HG03139 (cell line): ENCODE results near the gene MYRFL.
"Not testable (repeated sequence)": the region's sequence is repeated elsewhere in the genome, so short reads cannot be mapped to it uniquely, and the experiment has no call there.

ENCODE experiments used
- ATAC-seq: cut with Tn5 transposase; IDR thresholded peaks from one replicate; pipeline ENCODE4 v1.9.1; 2021; ENCODE audit not compliant: unreplicated experiment

MYRFL gene

DNA sequence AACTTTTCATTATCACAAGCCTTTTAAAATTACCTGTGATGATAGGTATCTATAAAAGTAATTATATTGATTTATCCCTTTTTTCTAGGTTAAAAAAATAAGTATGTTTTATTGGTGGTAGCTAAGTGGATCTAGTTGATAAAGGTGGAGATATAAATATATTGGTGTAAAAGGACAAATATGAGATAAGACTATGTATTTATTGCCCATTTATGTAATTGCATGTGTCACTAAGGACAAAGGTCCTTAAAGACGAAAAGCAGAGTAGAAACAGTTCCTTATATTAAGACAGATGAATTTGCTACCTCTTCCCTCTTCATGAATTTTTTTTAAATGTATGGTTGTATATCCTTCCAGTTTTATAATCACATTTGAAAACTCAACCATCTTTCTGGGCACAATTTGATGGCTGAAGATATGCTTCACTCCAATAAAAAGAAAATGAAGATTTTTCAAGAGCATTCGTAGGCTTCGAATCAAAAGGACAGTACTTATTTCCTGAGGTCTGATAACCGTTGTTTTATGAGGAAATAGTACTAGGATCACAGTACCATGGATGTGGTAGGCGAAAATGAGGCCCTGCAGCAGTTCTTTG, at the start of gene MYRFL:
Gene MYRFL (plus strand): TSS at position 262 of the 595 bp plus-strand sequence. CDS start 291 bp downstream, at position 553.
- no peak for ATAC-seq

DNA sequence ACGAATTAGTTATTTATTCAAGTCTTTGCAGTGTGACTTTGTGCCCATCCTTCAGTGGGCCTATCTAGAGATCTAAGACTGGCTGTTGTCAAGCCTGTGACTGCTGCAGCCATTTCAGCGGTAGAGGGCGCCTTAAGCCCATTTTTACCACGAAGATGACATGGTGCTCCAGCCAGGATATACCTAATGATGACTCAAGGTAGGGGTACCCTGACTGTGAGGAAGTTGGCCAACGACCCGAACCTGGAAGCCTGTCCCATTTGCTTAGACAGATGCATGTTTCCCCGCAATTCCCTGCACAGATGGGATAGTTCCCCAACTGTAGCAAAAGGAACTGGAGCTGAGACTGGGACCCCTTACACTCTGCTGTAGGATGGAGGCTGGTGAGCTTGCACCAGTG, 45.1 kb upstream of the MYRFL start:
- no peak for ATAC-seq

DNA sequence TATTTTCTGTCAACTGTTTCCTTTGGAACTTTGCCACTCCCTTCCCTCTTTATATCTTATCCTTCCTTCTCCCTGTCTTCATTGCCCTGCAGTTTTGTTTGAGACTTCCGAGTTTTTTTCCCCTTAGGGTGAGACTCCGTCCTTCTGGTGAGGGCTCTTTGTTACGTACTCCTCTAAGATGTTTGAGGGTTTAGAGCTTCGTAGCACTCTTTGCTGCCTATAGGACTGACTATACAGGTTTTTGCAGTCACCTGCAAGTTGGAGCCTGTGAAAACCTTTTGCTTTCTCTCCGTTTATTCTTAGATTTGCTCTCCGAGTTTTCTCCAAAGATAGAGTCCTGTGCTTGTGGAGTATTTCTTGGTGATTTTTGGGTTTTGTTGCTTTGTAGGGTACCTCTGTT, 41.7 kb upstream of the MYRFL start:
- ATAC-seq: no peak

DNA sequence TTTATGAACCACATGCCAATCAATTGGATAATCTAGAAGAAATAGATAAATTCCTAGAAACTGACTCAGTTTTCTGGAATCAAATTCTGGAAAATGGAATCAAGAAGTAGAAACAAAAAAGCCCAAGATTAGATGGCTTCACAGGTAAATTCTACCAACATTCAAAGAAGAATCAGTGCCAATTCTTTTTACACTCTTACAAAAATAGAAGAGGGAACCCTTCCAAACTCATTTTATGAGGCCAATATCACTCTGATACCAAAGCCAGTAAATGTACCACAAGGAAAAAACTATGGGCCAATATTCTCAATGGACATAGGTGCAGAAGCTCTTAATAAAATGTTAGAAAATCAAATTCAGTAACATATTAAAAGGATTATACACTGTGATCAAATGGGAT, 35.7 kb upstream of the MYRFL start:
- no peak for ATAC-seq

DNA sequence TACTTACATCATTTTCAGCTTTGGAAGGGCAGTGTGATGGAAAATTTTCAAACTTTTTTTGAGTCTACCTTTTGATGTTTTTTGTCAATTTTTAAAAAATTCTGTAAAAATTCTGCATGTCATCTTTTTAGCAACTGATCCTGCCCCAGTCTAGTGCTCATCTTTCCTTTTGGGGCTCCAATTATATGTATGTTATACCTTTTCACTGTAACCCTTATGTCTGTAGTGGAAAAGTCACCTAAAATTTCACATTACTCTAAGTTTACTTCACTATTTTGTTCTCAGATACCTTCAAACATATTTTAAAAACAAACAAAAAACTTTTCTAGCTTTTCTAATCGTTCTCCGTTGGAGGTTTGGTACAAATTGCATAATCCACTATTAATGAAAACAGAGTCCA, 32.5 kb upstream of the MYRFL start:
- no peak for ATAC-seq

DNA sequence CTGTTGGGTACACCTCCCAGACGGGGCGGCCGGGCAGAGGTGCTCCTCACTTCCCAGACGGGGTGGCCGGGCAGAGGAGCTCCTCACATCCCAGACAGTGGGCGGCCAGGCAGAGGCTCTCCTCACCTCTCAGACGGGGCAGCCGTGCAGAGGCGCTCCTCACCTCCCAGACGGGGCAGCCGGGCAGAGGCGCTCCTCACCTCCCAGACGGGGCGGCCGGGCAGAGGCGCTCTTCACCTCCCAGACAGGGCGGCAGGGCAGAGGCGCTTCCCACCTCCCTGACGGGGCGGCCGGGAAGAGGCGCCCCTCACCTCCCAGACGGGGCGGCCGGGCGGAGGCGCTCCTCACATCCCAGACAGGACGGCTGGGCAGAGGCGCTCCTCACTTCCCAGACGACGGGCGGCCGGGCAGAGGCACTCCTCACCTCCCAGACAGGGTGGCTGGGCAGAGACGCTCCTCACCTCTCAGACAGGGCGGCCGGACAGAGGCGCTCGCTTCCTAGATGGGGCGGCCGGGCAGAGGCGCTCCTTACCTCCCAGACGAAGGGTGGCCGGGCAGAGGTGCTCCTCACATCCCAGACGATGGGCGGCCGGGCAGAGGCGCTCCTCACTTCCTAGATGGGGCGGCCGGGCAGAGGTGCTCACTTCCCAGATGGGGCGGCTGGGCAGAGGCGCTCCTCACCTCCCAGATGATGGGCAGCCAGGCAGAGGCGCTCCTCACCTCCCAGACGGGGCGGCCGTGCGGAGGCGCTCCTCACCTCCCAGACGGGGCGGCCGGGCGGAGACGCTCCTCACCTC, 17.7 kb upstream of the MYRFL start:
- ATAC-seq: not testable (repeated sequence)

DNA sequence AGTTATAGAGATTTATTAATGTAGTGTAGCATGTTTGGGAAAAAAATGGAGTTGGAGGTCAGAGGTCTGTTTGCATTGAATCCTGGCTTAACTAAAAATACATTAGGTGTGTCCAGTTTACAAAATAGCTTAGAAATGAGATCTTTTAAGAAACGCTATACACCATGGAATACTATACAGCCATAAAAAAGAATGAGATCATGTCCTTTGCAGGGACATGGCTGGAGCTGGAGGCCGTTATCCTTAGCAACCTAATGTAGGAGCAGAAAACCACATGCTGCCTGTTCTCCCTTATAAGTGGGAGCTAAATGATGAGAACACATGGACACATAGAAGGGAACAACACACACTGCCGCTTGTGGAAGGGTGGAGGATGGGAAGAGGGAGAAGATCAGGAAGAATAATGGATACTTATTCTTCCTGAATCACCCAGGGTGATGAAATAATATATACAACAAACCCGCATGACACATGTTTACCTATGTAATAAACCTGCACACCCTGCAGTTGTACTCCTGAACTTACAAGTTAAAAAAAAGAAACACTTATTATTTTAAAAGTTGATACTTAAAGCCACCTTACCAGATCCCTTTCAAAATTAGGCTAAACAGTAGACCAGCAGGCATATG, 14.0 kb upstream of the MYRFL start:
- no peak for ATAC-seq

DNA sequence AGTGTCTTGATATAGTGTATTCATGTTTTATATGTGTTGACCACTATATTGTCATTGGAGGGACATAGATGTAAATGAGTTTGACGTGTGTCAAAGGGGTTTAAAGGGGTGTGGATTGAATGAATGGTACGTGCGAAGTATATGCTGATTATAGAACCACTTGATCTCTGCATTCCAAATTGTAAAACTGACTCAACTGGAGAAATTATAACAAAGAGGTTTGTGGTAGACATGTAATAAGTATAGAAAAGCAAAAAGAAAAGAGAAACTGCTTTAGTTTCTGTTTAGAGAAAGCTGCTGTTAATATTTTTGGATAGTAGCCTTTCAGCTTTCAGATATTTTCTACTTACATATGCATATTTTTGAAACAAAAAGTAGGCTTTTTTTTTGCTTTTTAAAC, 8.9 kb upstream of the MYRFL start:
- no peak for ATAC-seq

DNA sequence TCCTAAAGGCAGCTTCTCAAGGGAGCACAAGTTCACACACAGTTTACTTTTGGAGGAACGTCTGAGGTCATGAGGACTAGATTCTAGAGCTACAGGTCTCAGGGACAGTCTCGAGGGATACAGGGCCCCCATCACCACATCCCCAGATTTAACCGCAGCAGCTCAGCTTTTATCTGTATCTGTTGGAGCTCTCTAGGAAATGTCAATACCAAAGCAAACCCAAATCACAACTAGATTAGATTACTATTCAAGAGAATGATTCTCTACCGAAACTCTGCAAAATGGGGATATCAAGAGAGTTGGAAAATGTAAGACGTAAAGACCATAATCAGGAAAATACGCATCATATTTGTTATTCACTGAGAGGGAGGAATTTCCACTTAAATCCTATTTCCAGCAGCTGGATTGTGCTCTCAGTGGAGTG, 4.0 kb upstream of the MYRFL start:
- ATAC-seq: no peak

DNA sequence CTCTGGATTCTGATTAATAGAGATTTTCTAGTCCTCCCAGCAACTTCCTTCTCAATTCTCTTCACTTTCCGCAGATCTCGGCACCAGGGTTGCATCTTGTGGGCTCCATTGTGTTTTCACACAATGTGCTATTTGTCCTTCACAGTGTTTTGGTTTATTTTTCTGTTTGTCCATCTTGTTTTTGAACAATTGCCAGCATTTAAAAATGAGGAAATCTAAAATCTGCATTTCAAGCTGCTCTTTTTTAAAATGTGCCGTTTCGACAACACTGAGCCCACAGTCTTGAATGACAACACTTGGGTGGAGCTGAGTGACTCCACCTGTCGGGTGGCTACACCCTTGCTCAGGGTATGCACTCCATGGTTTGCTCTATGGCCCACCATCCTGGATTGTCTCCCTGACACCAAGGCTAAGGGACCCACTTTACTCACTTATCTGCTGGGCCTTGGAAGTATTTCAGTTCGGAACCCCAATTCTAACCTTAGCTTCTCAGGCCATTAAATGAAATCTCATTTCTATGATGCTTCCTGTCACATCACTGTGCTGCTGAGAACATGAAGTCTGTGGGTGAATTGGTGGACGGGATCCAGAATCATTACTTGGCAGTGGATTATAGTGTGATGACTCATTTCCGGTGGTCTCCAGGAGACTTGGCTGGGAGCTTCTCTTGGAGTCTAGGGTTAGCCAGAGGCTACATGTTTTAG, 3.4 kb upstream of the MYRFL start:
- ATAC-seq: no peak

DNA sequence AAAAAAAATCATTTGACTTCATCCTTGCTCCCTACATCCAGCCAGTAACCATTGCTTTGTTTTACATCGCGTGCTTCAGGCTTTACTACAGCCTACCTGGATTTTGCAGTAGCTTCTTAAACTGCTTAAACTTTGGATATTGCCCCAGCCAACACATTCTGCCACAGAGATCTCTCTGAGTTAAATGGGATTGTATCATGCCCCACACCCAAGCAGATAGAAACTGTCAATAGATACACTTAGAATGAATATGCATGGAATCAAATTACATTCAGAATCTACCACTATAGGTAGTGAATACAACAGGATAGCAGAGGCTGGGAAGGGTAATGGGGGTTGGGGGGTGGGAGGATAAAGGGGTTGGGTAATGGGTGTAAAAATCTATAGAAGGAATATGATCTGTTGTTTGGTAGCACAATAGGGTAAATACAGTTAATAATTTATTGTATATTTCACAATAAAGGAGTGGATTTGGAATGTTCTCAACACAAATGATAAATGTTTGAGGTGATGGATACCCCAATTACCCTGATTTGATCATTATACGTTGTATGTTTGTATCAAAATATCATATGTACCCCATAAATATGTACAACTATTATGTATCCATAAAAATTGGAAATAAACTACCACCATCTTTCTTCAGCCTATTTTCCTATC, 2.7 kb upstream of the MYRFL start:
- ATAC-seq: no peak

DNA sequence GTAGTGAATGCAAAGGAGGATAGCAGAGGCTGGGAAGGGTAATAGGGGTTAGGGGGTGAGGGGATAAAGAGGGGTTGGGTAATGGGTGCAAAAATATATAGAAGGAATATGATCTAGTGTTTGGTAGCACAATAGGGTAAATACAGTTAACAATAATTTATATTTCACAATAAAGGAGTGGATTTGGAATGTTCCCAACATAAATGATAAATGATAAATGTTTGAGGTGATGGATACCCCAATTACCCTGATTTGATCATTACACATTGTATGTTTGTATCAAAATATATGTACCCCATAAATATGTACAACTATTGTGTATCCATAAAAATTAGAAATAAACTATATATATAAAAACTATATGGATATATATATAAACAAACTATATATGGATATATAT, 999 bp upstream of the MYRFL start:
- no peak for ATAC-seq

DNA sequence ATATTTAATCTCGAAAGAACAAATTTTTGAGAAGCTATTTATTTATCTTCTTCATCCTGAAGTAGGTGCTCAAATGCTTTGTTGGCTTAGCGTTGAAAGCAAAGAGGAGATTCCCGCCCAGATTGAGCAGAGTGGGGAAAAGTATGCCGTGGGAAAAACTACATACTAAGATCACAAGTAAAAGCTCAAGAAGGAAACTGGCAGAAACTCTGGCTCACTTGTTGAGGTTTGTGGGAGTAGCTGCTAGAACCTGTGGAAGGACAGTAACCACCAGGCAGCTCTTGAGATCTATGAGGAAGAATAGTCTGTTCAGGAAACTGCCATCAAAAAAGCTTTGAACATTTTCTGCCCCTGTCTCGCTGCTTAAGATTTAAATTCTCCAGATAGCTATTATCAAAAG, 3.9 kb downstream of the MYRFL start:
- ATAC-seq: no peak

DNA sequence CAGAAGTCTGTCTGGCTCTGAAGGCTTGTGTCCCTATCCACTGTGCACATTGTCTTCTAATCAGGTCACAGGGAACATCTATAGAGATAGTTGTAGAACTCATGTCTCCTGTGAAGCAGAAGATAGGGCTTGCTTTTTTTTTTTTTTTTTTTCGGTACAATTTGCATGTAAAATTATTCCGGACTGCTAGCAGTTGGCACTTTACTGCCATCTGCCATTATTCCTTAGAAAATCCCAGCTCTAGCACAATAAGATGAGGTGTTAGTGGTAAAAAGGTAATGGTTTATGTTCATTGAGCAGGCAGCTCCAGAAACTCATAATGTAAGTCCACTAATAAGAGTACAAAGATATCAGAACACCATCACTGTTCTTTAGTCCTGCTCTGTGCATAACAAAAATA, 8.7 kb downstream of the MYRFL start:
- ATAC-seq: no peak

DNA sequence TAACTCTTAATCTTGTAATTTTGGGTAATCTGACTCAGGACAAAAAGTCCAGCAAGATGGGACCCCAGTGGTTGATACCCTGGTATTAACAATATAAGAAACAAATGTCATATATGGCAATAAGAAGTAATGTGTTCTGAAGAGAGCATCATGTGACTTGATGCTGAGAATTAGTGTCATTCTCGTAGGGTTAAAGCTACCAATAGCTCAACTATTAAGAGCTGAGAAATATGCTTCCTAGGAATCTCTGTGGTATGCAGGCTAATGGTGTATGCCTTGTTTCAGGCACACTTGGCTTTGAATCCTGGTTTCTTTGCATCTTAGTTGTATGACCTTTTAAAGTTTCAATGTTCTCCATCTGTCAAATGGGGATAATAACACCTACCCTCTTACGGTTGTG, 9.1 kb downstream of the MYRFL start:
- ATAC-seq: no peak

DNA sequence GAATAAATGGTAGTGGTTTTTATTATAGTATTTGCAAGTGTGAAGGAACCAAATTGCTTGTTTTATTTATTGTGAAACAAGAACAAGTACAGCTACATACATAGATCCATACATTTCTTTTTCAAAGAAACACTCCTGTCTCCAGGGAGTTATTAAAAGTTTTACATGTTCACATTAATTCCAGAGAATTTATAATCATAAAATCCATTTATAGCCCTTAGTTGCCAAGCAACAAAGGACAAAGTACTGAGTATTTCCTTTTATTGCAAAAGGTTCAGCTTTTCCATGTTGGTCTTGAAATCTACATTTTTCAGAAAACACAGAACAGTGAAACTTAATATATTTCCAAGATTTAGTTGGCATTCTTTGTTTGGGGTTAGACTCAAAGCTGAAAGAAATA, 9.5 kb downstream of the MYRFL start:
- ATAC-seq: no peak

DNA sequence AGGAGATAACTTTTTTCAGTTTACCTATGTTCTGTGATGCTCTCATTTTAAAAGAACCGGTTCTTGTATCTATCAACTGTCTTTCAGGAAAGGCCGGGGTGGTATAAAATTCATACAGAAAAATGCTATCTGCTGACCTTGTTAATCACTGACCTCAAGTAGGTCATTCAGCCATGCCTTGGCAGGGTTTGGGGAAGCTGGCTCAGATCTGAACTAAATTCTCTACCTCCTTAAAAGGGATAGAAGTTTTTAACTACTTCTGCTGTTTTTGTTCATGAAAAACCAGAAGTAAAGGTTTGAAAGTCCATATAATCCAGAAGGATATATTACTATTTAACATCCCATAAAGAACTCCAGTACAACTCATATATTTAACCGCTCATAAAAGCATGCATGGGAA, 10.1 kb downstream of the MYRFL start:
- no peak for ATAC-seq

DNA sequence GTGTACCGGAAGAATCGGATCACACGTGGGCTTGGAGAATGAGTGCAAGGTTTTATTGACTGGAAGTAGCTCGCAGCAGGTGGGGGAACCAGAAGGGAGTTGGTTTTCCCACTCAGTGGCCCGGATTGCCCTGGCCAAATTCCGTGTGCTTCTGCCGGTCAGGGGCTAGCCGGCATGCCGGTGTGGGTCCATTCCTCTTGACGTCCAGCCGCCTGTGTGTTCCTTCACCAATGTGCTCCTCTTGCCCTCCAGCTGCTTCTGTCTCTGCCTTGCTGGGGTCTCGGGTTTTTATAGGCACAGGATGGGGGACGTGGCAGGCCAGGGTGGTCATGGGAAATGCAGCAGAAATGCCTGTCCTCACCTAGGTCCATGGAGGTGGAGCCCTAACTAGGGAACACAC, 11.0 kb downstream of the MYRFL start:
- ATAC-seq: no peak

DNA sequence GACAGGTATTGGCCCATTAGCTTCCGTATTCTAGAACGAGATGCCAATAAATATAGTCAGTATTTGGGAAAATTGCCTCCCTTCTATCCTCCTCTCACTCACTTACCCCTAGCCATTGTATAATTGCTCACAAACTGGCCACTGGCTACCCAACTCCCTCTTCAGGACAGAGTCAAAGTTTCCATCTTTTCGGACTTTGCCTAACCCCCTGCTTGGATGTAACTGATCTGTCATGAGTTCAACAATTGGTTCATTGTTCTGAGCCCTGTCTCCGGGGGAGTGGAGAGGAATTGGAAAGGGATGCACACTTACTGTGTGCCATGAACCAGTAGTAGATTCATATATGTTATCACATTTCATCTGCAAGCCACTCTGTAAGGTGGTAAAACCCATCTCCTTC, 12.2 kb downstream of the MYRFL start:
- no peak for ATAC-seq

DNA sequence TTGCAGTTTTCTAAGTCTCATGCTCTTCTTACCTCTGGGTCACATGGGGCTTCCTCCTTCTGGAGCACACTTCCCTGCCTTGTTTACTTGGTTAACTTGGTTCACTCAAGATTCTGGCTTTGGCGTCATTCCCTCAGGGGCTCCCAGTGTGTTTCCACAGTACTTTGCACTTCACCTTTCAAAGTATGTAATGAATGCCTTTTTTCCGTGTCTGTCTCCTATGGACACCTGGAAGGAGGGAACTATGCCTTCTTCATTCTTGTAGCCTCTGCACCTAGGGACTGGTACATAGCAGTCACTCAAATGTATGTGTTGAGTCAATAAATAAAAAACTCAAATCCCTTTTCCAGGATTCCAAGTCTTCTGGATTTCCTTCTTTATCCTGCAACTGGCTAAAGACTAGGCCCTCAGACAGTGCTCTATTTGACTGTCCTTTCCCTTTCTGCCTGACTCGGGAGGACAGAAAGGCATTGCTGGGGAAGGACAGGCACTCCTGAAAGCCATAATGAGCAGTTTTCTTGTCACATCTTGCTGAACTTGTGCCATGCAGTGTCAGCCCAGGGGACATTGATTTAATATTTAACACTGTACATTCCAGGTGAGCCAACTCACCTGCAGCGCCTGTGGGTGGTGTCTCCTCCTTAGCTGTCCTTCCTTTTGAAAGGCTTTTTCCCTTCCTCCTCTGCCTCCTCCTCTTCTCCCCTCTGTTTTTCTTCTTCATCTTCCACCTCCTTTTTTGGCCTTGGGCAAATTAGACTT, 12.8 kb downstream of the MYRFL start:
- ATAC-seq: no peak

DNA sequence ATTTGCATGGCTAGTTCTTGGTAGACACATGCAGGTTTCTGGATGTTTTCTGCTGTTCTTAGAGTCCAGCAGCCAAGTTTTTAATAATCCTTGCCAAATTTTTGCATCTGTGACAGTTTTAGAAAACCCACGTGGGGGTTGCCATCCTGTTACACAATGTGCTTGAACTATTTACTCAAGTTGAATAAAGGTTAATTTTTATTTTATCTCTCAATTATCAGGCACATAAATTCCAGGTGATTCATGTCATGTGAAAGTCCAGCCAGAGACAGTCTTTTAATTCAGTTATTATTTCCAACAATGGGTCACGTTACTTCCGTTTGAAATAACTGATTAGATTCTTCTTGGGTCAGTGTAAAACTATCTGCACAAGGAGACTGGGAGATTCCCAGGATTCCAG, 15.7 kb downstream of the MYRFL start:
- ATAC-seq: no peak
